Keratinocyte (primary cell): ENCODE measurements around the gene GSTCD.

Source experiments
- CTCF ChIP-seq, 3 experiments: IDR thresholded peaks in 1 of 3; conservative IDR thresholded peaks in 1 of 3; optimal IDR thresholded peaks in 1 of 3; 2 replicates in 2 of 3; 3 replicates in 1 of 3; pipeline versions ENCODE3 to v1.5.1; 2011; ENCODE audit warnings: low read length in 3 of 3, mild to moderate bottlenecking in 3 of 3, moderate library complexity in 2 of 3, control low read depth in 1 of 3, inconsistent platforms in 1 of 3; ENCODE audit not compliant: insufficient read depth in 2 of 3; ENCODE audit errors: extremely low read depth in 1 of 3
- EZH2 ChIP-seq: IDR thresholded peaks from one replicate; pipeline ENCODE4 v1.6.1; 2012; ENCODE audit warnings: inconsistent platforms, mild to moderate bottlenecking, low read length, moderate library complexity

GRCh38 chr4:105836537-105836936, 128.0 kb downstream of the GSTCD start:
- no peak for TF ChIP-seq CTCF (optimal IDR thresholded peaks at IDR 0.05 in 1 of 3, IDR thresholded peaks at IDR 0.05 in 1 of 3, conservative IDR thresholded peaks at IDR 0.05 in 1 of 3; ENCODE audit: extremely low read depth in 1 of 3, insufficient read depth in 2 of 3, low read length in 3 of 3)
- TF ChIP-seq EZH2 = no peak
